Gastrocnemius medialis (tissue), 4 donors: ENCODE results near the gene PRKAR2B. TPM values are rescaled to one million over a fixed set of nuclear protein-coding genes. Genes with fewer than 3 reads are reported as not detected.

ENCODE experiments used
- ATAC-seq, 2 donors: fragments of 150-250 bp; one replicate each; pipeline ENCODE4 v1.9.1; 2016
- DNase-seq, 2 donors: peaks; one replicate each; pipeline ENCODE4 v3.0.0-alpha.2; 2019
- H3K27ac ChIP-seq, 4 donors: fragments of 200-600 bp; sonication (generic); 1 replicate in 1 of 4; 2 replicates in 3 of 4; pipeline ENCODE4 v1.5.1; 2016 to 2018; ENCODE audit warnings: mild to moderate bottlenecking in 2 of 4, moderate library complexity in 1 of 4
- H3K27me3 ChIP-seq, 3 donors: fragments of 200-600 bp; sonication (generic) in 2 of 3; 1 replicate in 1 of 3; 2 replicates in 2 of 3; pipeline versions ENCODE4 v1.5.1 to v1.6.0; 2016 to 2019; ENCODE audit warnings: mild to moderate bottlenecking in 1 of 3, moderate library complexity in 1 of 3
- H3K36me3 ChIP-seq, 2 donors: fragments of 200-600 bp; sonication (generic) in 1 of 2; one replicate each; pipeline ENCODE4 v1.5.1; 2017 to 2018
- H3K4me1 ChIP-seq, 2 donors: fragments of 200-600 bp; sonication (generic) in 1 of 2; one replicate each; pipeline ENCODE4 v1.5.1; 2016 to 2017; ENCODE audit warnings: mild to moderate bottlenecking in 2 of 2
- H3K4me3 ChIP-seq, 4 donors: fragments of 200-600 bp; sonication (generic) in 3 of 4; 1 replicate in 1 of 4; 2 replicates in 3 of 4; pipeline ENCODE4 v1.5.1; 2016 to 2019; ENCODE audit warnings: mild to moderate bottlenecking in 2 of 4
- H3K9me3 ChIP-seq, 3 donors: fragments of 200-600 bp; sonication (generic) in 2 of 3; 1 replicate in 1 of 3; 2 replicates in 2 of 3; pipeline ENCODE4 v1.5.1; 2016 to 2019
- POLR2A ChIP-seq, 2 donors: fragments of 450-650 bp; IDR thresholded peaks; one replicate each; pipeline ENCODE4 v1.6.1; 2017; ENCODE audit warnings: antibody characterized with exemption in 2 of 2, mild to moderate bottlenecking in 2 of 2, moderate library complexity in 2 of 2
- in situ Hi-C, 4 donors: fragments of 200-750 bp; cut with MboI; loops; one replicate each; pipeline versions ENCODE4 v1.15.0 to v1.8.0; 2017; ENCODE audit warnings: low sequenced_read_pairs in 4 of 4
- intact Hi-C: fragments of 100-400 bp; cut with DNase I; formaldehyde crosslinking; loops from one replicate; pipeline ENCODE4 v1.15.1; 2023; ENCODE audit warnings: low total_unique reads
- total RNA-seq, 4 donors: library from RNA; depleted of rRNA; stranded (reverse); fragments of >200 nt; gene quantifications; one replicate each; pipeline versions ENCODE4 v1.1.0 to v1.2.3, GENCODE V29; 2016
- TF ChIP-seq, protein P1 (sequence below), 5 experiments: fragments of 450-650 bp in 3 of 5; fragments of 200-600 bp in 2 of 5; sonication (generic) in 2 of 5; IDR thresholded peaks in 4 of 5; conservative IDR thresholded peaks in 1 of 5; 1 replicate in 4 of 5; 2 replicates in 1 of 5; pipeline ENCODE4 v1.5.1; 2016 to 2019; ENCODE audit warnings: antibody characterized with exemption in 5 of 5, mild to moderate bottlenecking in 3 of 5, moderate library complexity in 3 of 5

PRKAR2B gene
- total RNA-seq, 4 donors from 2014 or later, result 0.85 to 6.0 (median 1.4) TPM

DNA sequence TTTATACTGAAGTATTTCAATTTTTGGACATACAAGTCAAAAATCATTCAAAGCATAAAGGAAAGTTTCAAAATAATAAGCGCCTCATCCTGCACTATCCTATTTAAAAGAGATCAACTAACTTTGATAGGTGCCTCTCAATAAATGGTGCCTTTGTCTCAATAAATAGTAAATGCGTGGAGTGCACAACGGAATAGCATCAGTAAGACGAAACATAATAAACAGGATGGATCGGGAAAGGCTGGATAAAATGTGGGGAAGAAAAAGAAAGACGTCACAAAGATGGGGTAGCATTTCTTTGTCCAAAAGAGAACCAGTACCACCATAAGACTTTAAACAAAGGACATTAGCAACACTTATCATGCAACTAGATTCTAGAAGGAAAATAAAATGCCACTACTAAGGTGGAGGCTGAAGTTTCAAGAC is 571 bp upstream of the PRKAR2B start:
- Histone ChIP-seq H3K4me3 (peak overlapping the region; percentile 42 to 69 (median 50)), H3K27me3 (peaks cover 0 to 4% (median 3%) of the 10 kb centered on the region in 3 donors), H3K36me3 (no peaks in the 10 kb centered on the region), H3K9me3 (no peaks in the 10 kb centered on the region), H3K27ac (peak overlapping the region; percentile 15 to 56 (median 40)), H3K4me1 (peaks cover 11 to 14% of the 10 kb centered on the region in 2 donors)
- intact Hi-C loops, result loop anchor here (10.0 kb wide), 1 partner anchor 121 kb away; the partner anchor contains the start of gene HBP1
- no peak for ATAC-seq
- DNase-seq, result no peak
- TF ChIP-seq, protein P1, sequence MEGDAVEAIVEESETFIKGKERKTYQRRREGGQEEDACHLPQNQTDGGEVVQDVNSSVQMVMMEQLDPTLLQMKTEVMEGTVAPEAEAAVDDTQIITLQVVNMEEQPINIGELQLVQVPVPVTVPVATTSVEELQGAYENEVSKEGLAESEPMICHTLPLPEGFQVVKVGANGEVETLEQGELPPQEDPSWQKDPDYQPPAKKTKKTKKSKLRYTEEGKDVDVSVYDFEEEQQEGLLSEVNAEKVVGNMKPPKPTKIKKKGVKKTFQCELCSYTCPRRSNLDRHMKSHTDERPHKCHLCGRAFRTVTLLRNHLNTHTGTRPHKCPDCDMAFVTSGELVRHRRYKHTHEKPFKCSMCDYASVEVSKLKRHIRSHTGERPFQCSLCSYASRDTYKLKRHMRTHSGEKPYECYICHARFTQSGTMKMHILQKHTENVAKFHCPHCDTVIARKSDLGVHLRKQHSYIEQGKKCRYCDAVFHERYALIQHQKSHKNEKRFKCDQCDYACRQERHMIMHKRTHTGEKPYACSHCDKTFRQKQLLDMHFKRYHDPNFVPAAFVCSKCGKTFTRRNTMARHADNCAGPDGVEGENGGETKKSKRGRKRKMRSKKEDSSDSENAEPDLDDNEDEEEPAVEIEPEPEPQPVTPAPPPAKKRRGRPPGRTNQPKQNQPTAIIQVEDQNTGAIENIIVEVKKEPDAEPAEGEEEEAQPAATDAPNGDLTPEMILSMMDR (IDR thresholded peaks at IDR 0.05 in 4 of 5, conservative IDR thresholded peaks at IDR 0.05 in 1 of 5), result no peak
- TF ChIP-seq POLR2A (IDR thresholded peaks at IDR 0.05), result no peak
- in situ Hi-C loops, result no loop called here

DNA sequence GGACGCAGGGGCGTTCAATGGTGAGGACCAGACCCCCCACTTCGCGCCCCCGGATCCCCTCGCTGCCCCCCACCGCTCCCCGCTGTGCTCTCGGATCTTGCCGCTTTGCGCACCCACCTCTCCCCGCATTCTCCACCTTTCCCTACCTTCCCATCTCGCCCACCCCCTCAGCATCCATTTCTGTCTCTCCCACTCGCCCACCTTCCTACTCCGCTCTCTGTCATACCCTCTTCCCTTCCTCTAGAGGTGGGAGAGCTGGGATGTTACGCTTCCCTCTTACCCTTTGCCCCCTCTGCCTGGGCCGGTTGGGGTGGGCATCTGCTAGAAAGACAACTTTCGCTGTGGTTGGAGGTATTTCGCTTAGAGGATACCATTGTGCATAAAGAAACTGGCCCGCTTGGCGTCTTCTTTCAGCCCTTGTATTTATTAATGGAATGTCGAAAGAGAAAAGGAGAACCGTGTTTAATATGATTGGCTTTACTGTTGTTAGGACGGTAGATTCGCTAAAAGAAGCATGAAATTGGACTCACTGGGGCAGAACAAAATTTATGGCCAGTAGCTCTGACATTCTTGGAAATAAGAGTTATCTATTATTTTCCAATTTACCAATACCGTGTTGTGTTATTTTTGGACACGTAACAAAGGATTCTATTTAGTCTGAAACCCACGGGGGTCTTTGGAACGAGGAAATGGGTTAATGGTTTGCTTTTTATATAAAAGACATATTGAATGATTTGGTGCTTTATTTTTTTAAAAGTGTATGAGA is 873 bp downstream of the PRKAR2B start:
- peaks cover 11 to 14% of the 10 kb centered on the region in 2 donors for H3K4me1 ChIP-seq
- intact Hi-C loops, result loop anchor here (10.0 kb wide), 1 partner anchor 119 kb away; the partner anchor contains the start of gene HBP1

DNA sequence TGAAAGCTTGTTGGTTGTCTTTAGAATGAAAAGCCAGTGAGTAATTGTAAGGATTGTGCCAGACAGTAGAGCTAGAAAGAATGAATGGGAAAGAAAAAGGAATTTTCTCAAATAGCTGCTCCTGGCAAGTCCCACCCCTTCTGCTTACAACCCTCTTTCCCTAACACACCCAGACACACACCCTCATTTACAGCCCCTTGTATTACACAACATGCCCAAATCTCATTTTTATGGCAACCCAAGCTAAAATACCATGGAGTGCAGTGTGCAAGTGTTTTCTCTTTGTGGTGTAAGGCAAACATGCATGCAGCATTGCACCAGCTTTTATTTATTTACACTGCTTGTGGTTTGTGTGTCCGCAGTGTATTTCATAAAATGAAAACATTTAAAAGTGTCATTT is 1.5 kb downstream of the PRKAR2B start:
- in situ Hi-C loops (no loop called here), intact Hi-C loops (loop anchor here (10.0 kb wide), 1 partner anchor 119 kb away; the partner anchor contains the start of gene HBP1)
- DNase-seq (no peak), ATAC-seq (no peak)
- TF ChIP-seq POLR2A (IDR thresholded peaks at IDR 0.05), result no peak
- TF ChIP-seq, protein P1 (IDR thresholded peaks at IDR 0.05 in 4 of 5, conservative IDR thresholded peaks at IDR 0.05 in 1 of 5), result no peak
- Histone ChIP-seq H3K27ac (no peak overlapping the region), H3K36me3 (no peaks in the 10 kb centered on the region), H3K27me3 (peaks cover 0 to 4% (median 3%) of the 10 kb centered on the region in 3 donors), H3K4me1 (peaks cover 11 to 14% of the 10 kb centered on the region in 2 donors), H3K4me3 (peak overlapping the region in 2 of 4 donors; percentile 60 to 69), H3K9me3 (no peaks in the 10 kb centered on the region)

More for the DNA sequence above, 873 bp downstream of the PRKAR2B start:
- in situ Hi-C loops, result no loop called here
- Histone ChIP-seq H3K9me3 (no peaks in the 10 kb centered on the region), H3K27me3 (peaks cover 0 to 4% (median 3%) of the 10 kb centered on the region in 3 donors), H3K27ac (peak overlapping the region in 1 of 4 donors; percentile 43), H3K36me3 (no peaks in the 10 kb centered on the region), H3K4me3 (peak overlapping the region; percentile 54 to 69 (median 64))
- no peak for ATAC-seq
- no peak for TF ChIP-seq POLR2A (IDR thresholded peaks at IDR 0.05)
- TF ChIP-seq, protein P1 (IDR thresholded peaks at IDR 0.05 in 4 of 5, conservative IDR thresholded peaks at IDR 0.05 in 1 of 5), result no peak
- DNase-seq, result no peak

DNA sequence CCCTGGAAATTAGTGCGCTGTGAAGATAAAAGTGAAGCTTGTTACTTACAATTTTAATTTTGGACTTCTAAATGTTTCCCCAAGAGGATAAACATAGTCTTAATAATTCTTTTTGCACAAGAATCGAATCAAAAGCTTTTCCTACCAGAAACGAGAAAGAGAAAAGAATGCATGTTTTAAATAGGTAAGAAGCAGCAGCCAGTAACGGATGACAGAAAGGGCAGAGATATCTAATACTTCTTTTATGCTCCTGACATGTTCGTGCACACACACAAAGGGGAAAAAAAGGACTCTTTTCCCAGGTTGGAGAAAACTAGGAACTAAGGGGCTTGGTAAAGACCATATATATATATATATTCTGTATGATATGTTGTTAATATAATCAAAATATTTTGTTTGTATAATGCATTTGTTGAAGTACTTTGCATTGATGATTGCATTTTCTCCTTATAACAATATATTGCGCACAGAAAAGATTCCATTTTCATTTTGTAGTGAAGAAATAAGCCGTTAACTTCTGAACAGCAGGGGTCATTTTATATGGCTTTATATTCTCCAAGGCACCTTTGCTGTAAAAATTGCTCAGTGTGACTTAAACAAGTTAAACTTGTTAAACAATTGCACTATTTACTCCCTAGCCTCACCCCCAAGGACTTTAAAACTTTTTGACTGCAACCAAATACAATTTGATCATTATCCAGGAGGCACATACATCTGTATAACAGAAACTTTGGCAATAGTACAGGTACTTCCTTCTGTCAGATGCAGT is 2.2 kb downstream of the PRKAR2B start:
- H3K4me3 ChIP-seq, result no peak overlapping the region
- H3K9me3 ChIP-seq, result no peaks in the 10 kb centered on the region
- peaks cover 0 to 4% (median 3%) of the 10 kb centered on the region in 3 donors for H3K27me3 ChIP-seq
- TF ChIP-seq, protein P1 (IDR thresholded peaks at IDR 0.05 in 4 of 5, conservative IDR thresholded peaks at IDR 0.05 in 1 of 5), result no peak
- no peak for TF ChIP-seq POLR2A (IDR thresholded peaks at IDR 0.05)
- H3K36me3 ChIP-seq, result no peaks in the 10 kb centered on the region
- in situ Hi-C loops, result no loop called here
- peaks cover 11 to 14% of the 10 kb centered on the region in 2 donors for H3K4me1 ChIP-seq
- intact Hi-C loops, result loop anchor here (10.0 kb wide), 1 partner anchor 118 kb away; the partner anchor contains the start of gene HBP1
- ATAC-seq (no peak), DNase-seq (no peak)
- no peak overlapping the region for H3K27ac ChIP-seq
